ENCODE measurements around the gene RORB. TPM values are rescaled to one million over a fixed set of nuclear protein-coding genes. Genes with fewer than 3 reads are reported as not detected.

RORB gene
- total and polyA plus RNA-seq, 12 donors: 0.20 to 5.0 (median 2.6) TPM

- H3K36me3 ChIP-seq: no peaks in the 10 kb centered on the region
- no peaks in the 10 kb centered on the region for H3K4me1 ChIP-seq
- intact Hi-C loops (cut with DNase I): no loop called here
- H3K4me3 ChIP-seq: no peak overlapping the region
- DNase-seq (no peak), ATAC-seq (no peak)
- TF ChIP-seq CTCF (IDR thresholded peaks at IDR 0.05): no peak
- H3K27ac ChIP-seq: no peak overlapping the region
- 86 to 90% methylated on average over 12 of the region's 12 CpGs for WGBS, 2 donors
- H3K27me3 ChIP-seq: no peaks in the 10 kb centered on the region
- no peaks in the 10 kb centered on the region for H3K9me3 ChIP-seq
These were observed 145.2 kb downstream of the RORB start for GRCh38 chr9:74642376-74642775.

GRCh38 chr9:74643303-74643923 lies 146.3 kb downstream of the RORB start:
- H3K9me3 ChIP-seq: no peaks in the 10 kb centered on the region
- H3K4me1 ChIP-seq: no peaks in the 10 kb centered on the region
- no peak for TF ChIP-seq CTCF (IDR thresholded peaks at IDR 0.05)
- H3K36me3 ChIP-seq: no peaks in the 10 kb centered on the region
- WGBS, 2 donors: 85 to 86% methylated on average over 5 of the region's 5 CpGs
- no peak overlapping the region for H3K27ac ChIP-seq
- H3K4me3 ChIP-seq: no peak overlapping the region
- intact Hi-C loops (cut with DNase I): no loop called here
- ATAC-seq (no peak), DNase-seq (no peak)
- no peaks in the 10 kb centered on the region for H3K27me3 ChIP-seq

GRCh38 chr9:74644023-74644422 lies 146.9 kb downstream of the RORB start:
- Histone ChIP-seq H3K9me3 (no peaks in the 10 kb centered on the region), H3K36me3 (no peaks in the 10 kb centered on the region), H3K27ac (no peak overlapping the region), H3K4me3 (no peak overlapping the region), H3K27me3 (no peaks in the 10 kb centered on the region), H3K4me1 (no peaks in the 10 kb centered on the region)
- WGBS, 2 donors: 82 to 84% methylated on average over 4 of the region's 4 CpGs
- no peak for DNase-seq
- intact Hi-C loops (cut with DNase I): no loop called here
- no peak for ATAC-seq
- no peak for TF ChIP-seq CTCF (IDR thresholded peaks at IDR 0.05)

GRCh38 chr9:74645007-74645639 lies 148.0 kb downstream of the RORB start:
- Histone ChIP-seq H3K27ac (no peak overlapping the region), H3K36me3 (no peaks in the 10 kb centered on the region), H3K4me1 (no peaks in the 10 kb centered on the region), H3K27me3 (no peaks in the 10 kb centered on the region), H3K4me3 (no peak overlapping the region), H3K9me3 (no peaks in the 10 kb centered on the region)
- ATAC-seq: no peak
- TF ChIP-seq CTCF (IDR thresholded peaks at IDR 0.05): peak in 7 of 9 donors; percentile 36 to 58 (median 42)
- WGBS, 2 donors: 66 to 67% methylated on average over 3 of the region's 3 CpGs
- DNase-seq: no peak
- intact Hi-C loops (cut with DNase I): no loop called here

Measured in heart right ventricle (tissue), 16 donors.